WERI-Rb-1 (cell line): ENCODE data around the gene SDK2.

Experiments
- DNase-seq: peaks from one replicate; pipeline ENCODE4 v3.0.0-alpha.2; 2020
- H3K27ac ChIP-seq: fragments of 250-450 bp; sonication (Bioruptor Pico); 2 replicates; pipeline ENCODE4 v1.5.1; 2020; ENCODE audit warnings: mild to moderate bottlenecking, moderate library complexity
- H3K27me3 ChIP-seq: fragments of 250-450 bp; sonication (Bioruptor Pico); 2 replicates; pipeline ENCODE4 v1.5.1; 2021; ENCODE audit warnings: mild to moderate bottlenecking, low read depth, moderate library complexity; ENCODE audit not compliant: insufficient read depth, severe bottlenecking
- H3K36me3 ChIP-seq: fragments of 250-450 bp; sonication (Bioruptor Pico); 2 replicates; pipeline ENCODE4 v1.5.1; 2020; ENCODE audit warnings: mild to moderate bottlenecking, moderate library complexity
- H3K4me3 ChIP-seq: 2 replicates; pipeline ENCODE4 v1.5.1; 2011; ENCODE audit warnings: low read depth, mild to moderate bottlenecking, control low read depth, low read length
- H3K9me3 ChIP-seq: fragments of 250-450 bp; sonication (Bioruptor Pico); 2 replicates; pipeline ENCODE4 v1.5.1; 2021; ENCODE audit warnings: mild to moderate bottlenecking, moderate library complexity; ENCODE audit not compliant: severe bottlenecking
- TF ChIP-seq, protein P1 (sequence below): IDR thresholded peaks from 2 replicates; pipeline ENCODE4 v1.5.1; 2011; ENCODE audit warnings: low read depth, mild to moderate bottlenecking, control low read depth, inconsistent platforms, low read length

The SDK2 gene

DNA sequence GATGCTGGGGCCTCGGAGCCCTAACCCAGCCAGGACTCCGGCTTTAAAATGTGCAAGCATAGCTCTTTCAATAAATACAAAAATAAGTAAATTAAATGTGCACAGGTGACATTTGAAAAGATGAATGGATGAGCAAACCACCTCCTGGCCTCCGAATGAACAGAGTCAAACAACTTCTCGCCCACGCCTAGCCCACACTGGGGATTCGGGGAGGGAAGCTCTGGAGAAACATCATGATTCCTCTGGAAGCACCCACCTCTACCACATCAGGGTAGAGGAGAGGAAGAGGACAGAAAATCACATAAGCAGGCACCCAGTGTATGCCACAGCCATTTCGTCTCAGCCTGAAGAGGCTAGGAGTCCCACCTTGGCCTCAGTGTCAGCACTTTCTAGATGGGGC is 105.8 kb downstream of the SDK2 start:
- no peak for DNase-seq
- no peaks in the 10 kb centered on the region for H3K27me3 ChIP-seq
- no peaks in the 10 kb centered on the region for H3K9me3 ChIP-seq
- H3K36me3 ChIP-seq = no peaks in the 10 kb centered on the region; the same call in none of the 2 replicates
- no peak overlapping the region for H3K4me3 ChIP-seq
- TF ChIP-seq, protein P1, sequence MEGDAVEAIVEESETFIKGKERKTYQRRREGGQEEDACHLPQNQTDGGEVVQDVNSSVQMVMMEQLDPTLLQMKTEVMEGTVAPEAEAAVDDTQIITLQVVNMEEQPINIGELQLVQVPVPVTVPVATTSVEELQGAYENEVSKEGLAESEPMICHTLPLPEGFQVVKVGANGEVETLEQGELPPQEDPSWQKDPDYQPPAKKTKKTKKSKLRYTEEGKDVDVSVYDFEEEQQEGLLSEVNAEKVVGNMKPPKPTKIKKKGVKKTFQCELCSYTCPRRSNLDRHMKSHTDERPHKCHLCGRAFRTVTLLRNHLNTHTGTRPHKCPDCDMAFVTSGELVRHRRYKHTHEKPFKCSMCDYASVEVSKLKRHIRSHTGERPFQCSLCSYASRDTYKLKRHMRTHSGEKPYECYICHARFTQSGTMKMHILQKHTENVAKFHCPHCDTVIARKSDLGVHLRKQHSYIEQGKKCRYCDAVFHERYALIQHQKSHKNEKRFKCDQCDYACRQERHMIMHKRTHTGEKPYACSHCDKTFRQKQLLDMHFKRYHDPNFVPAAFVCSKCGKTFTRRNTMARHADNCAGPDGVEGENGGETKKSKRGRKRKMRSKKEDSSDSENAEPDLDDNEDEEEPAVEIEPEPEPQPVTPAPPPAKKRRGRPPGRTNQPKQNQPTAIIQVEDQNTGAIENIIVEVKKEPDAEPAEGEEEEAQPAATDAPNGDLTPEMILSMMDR = no peak
- H3K27ac ChIP-seq = peak overlapping the region; percentile 93

DNA sequence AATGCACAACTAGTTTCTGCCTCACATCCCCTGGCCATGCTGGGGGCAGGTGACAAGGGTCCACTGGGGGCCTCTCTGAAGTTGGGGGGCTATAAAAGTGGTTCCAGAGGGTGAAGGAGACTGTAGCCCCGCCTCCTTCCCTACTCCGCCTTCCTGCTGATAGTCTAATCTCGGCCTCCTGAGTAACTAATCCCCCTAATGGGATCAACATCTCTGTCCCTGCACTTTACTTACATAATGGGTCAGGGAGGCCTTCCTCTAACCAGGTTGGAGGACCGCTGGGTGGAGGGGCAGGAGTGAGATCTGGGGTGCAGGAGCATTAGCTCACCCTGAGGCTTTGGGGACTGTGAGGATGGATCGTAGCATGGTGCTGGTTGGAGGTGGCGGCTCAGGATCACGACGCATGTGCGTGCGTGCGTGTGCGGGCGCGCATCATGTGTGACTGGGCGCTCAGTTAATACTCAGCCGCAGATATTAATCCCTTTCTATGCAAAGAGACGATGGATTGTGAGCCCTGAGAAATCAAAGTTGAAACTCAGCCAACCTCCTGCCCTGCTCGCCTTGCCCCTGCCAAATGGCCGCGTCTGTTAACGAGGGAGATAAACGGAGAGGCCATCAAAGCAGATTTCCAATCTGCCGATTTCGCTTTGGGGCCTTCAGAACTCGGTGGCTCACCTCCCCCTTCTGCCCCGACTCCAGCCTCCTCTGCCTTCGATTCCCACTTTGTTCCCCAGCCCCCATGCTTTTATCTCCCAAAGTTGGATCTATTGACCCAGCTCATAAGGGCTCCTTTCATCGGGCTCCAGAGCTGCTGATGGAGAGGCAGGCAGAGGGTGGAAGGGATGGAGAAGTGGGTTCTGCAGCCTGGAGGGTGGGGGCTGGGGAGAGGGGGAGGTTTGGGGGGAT is 107.3 kb downstream of the SDK2 start:
- peak; percentile 93 for DNase-seq
- Histone ChIP-seq H3K4me3 (peak overlapping the region; percentile 34), H3K36me3 (no peaks in the 10 kb centered on the region; the same call in 1 of the 2 replicates), H3K27me3 (no peaks in the 10 kb centered on the region), H3K9me3 (no peaks in the 10 kb centered on the region), H3K27ac (peak overlapping the region; percentile 93)
- TF ChIP-seq, protein P1 = no peak

DNA sequence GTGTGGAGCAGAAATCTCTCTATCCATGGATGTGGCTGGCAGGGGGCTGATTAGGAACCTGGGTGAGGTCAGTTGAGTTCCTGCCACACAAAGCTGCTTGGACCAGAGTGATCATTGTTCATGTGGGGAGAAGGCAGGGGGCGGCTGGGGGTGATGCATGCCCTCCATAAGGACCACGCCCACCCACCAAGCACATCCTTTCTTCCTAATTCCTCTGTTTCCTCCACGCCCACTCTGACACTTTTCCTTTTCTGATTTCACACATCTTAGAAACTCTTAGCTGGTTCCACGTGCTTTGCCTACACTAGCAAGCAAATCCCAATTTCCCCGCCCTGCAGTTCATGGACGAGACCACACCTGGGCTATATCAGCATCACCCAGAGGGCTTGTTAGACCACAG is 108.5 kb downstream of the SDK2 start:
- Histone ChIP-seq H3K4me3 (no peak overlapping the region), H3K36me3 (no peaks in the 10 kb centered on the region; the same call in 1 of the 2 replicates), H3K27ac (peak overlapping the region; percentile 93), H3K27me3 (no peaks in the 10 kb centered on the region), H3K9me3 (no peaks in the 10 kb centered on the region)
- DNase-seq = no peak
- TF ChIP-seq, protein P1 = no peak

DNA sequence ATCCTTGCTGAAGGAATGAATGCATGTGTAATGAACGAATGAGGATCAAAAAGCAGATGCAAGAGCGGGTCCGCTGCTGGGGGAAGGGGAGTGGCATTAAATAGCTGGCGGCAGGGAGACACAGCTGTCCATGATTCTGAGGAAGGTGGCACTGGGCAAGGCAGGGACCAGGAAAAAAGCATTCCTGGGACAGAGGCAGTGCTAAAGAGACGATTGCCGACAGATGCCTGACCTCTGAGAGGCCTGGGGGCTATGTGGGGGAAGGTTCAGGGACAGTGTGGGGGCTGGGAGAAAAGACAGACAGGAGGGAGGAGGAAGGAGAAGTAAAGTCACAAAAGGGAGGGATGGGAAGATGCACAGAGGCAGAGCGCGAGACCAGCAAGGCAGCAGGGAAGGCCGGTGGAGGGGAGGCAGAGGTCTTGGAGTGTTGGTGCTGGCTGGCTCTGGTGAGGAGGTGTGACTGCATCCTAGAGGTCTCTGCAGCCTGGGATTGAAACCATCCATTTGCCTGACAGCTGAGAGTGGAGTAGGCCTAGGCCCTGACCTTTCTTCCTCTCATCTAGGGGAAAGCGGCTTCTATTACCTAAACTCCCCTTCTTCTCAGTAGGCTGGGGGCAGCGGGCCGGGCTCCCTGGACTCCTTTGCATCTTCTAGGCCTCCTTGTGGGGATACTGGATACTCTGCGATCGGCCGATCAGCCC is 109.9 kb downstream of the SDK2 start:
- no peak overlapping the region for H3K4me3 ChIP-seq
- 0 out of 2 replicates have a peak overlapping the region, but pooled peaks have one; percentile 14 for H3K27ac ChIP-seq
- TF ChIP-seq, protein P1 = no peak
- DNase-seq = no peak
- no peaks in the 10 kb centered on the region; the same call in 1 of the 2 replicates for H3K36me3 ChIP-seq
- H3K9me3 ChIP-seq = no peaks in the 10 kb centered on the region
- no peaks in the 10 kb centered on the region for H3K27me3 ChIP-seq

DNA sequence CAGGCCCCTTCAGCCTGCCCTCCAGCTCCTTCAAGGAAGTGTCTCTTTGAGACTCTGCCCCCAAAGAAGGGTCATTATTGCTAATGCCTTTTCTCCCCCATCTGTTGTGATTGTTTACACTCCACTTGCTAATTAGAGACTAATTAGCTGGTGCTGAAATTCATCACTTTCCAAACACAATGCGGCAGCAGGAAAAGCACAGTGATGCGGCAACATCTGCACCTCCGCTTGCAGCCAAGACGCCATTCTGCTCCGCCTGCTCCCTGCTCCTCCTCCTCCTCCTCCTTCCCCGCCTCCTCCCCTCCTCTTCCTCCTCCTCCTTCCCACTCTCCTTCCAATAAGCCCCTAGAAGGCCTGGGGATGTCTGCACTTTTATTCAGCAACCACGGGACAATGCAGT is 110.5 kb downstream of the SDK2 start:
- Histone ChIP-seq H3K27me3 (no peaks in the 10 kb centered on the region), H3K9me3 (no peaks in the 10 kb centered on the region), H3K27ac (0 out of 2 replicates have a peak overlapping the region, but pooled peaks have one; percentile 14), H3K4me3 (no peak overlapping the region), H3K36me3 (no peaks in the 10 kb centered on the region; the same call in 1 of the 2 replicates)
- no peak for DNase-seq
- TF ChIP-seq, protein P1 = no peak
